ENCODE data around the gene IFI6. TPM values are rescaled to one million over a fixed set of nuclear protein-coding genes. Genes with fewer than 3 reads are reported as not detected.

IFI6 gene
- total and polyA plus RNA-seq, 2 of the 4 experiments (the other 2 are of a cell fraction), result 7.3 to 16.8 TPM

GRCh38 chr1:27617420-27617819, 54.6 kb downstream of the IFI6 start:
- intact Hi-C loops (cut with micrococcal nuclease) (no loop called here), in situ Hi-C loops (cut with MboI; ENCODE audit: low sequenced_read_pairs) (no loop called here), dilution Hi-C loops (cut with HindIII; ENCODE audit: low sequenced_read_pairs, unreplicated experiment) (no loop called here)
- DNase-seq (no peak), ATAC-seq (ENCODE audit: low read depth) (no peak)
- H4K91ac ChIP-seq (ENCODE audit: insufficient read depth, low read depth, low read length), result no peak overlapping the region
- no peak overlapping the region for H4K8ac ChIP-seq (ENCODE audit: low read depth in 2 of 2, low read length in 2 of 2)
- H3K4ac ChIP-seq (ENCODE audit: low read depth, low read length), result no peak overlapping the region
- no peak overlapping the region for H2BK5ac ChIP-seq (ENCODE audit: low read depth, low read length, poor library complexity, severe bottlenecking)
- H3K9me1 ChIP-seq (ENCODE audit: insufficient read depth, low read length), result no peaks in the 10 kb centered on the region
- no peak overlapping the region for H3K14ac ChIP-seq (replicated peaks; ENCODE audit: low read depth, low read length)
- no peak overlapping the region for H3K23ac ChIP-seq (ENCODE audit: low read depth, low read length)
- H3K4me2 ChIP-seq (ENCODE audit: low read depth, low read length), result no peak overlapping the region
- H3K36me3 ChIP-seq (ENCODE audit: control insufficient read depth, insufficient read depth, low read length), result no peaks in the 10 kb centered on the region
- H3K27ac ChIP-seq (ENCODE audit: insufficient read depth, low read length), result no peak overlapping the region
- no peak overlapping the region for H4K5ac ChIP-seq (ENCODE audit: low read depth, low read length)
- peaks cover 20% of the 10 kb centered on the region for H3K27me3 ChIP-seq (ENCODE audit: control insufficient read depth, insufficient read depth, low read length)
- H3K18ac ChIP-seq (ENCODE audit: low read depth, low read length), result no peak overlapping the region
- H3K9me3 ChIP-seq (ENCODE audit: control insufficient read depth, insufficient read depth, low read length), result no peaks in the 10 kb centered on the region
- no TSS peak for BruUV-seq (replicated peaks)
- no peak overlapping the region for H3K4me3 ChIP-seq (ENCODE audit: insufficient read depth, low read depth, low read length)
- no peak overlapping the region for H2AFZ ChIP-seq (replicated peaks; ENCODE audit: low read length, poor library complexity)
- no peak overlapping the region for H2BK15ac ChIP-seq (ENCODE audit: low read depth, low read length)
- no peak overlapping the region for H2BK120ac ChIP-seq (ENCODE audit: low read depth, low read length)
- no peaks in the 10 kb centered on the region for H4K20me1 ChIP-seq (ENCODE audit: insufficient read depth, low read length)
- H2BK20ac ChIP-seq (ENCODE audit: low read depth, low read length), result no peak overlapping the region
- H2AK9ac ChIP-seq (replicated peaks; ENCODE audit: low read depth, low read length, poor library complexity), result no peak overlapping the region
- ChIA-PET POLR2A (ENCODE audit: unreplicated experiment) (no interaction called here), CTCF (no interaction called here)
- H3K79me1 ChIP-seq (ENCODE audit: low read depth in 1 of 2, low read length in 2 of 2), result no peaks in the 10 kb centered on the region
- TF ChIP-seq MAZ (IDR thresholded peaks at IDR 0.05; ENCODE audit: borderline replicate concordance, low read depth, low read length), result no peak
- TF ChIP-seq ELK1 (IDR thresholded peaks at IDR 0.05; ENCODE audit: borderline replicate concordance, low read depth, low read length), result no peak
- TF ChIP-seq MXI1 (IDR thresholded peaks at IDR 0.05; ENCODE audit: borderline replicate concordance, low read depth, low read length), result no peak
- no peak for TF ChIP-seq CEBPB (IDR thresholded peaks at IDR 0.05; ENCODE audit: low read depth, low read length)
- TF ChIP-seq SMC3 (IDR thresholded peaks at IDR 0.05; ENCODE audit: low read depth, low read length), result no peak
- no peak overlapping the region for H2AK5ac ChIP-seq (ENCODE audit: low read depth, low read length)
- H3K4me1 ChIP-seq (ENCODE audit: control insufficient read depth, insufficient read depth, low read length), result no peaks in the 10 kb centered on the region
- H3K9ac ChIP-seq (ENCODE audit: low read depth, low read length), result no peak overlapping the region
- WGBS, 2 experiments (ENCODE audit: extremely low coverage in 2 of 2, insufficient read length in 1 of 2), result 100% methylated on average over 1 of the region's 2 CpGs; no CpG with 5 or more reads in 1 of the 2 experiments
- H3K56ac ChIP-seq (ENCODE audit: extremely low read depth, insufficient read depth, low read length), result no peak overlapping the region
